Trophoblast cell (in vitro differentiated cells and primary cell): ENCODE measurements around the gene SLC6A2.
A peak's percentile ranks its signal among the peaks of the same experiment; 100 is the strongest.

Experiments used
- DNase-seq, 2 donors: peaks; one replicate each; pipeline ENCODE4 v3.0.0-alpha.2; 2016
- H2AFZ ChIP-seq: 2 replicates; pipeline ENCODE4 v1.6.1; 2013; ENCODE audit warnings: low read length, moderate library complexity, mild to moderate bottlenecking; ENCODE audit not compliant: insufficient read depth, poor library complexity
- H2AK5ac ChIP-seq: 2 replicates; pipeline ENCODE4 v1.6.1; 2013; ENCODE audit warnings: mild to moderate bottlenecking, low read length
- H2BK120ac ChIP-seq: 2 replicates; pipeline ENCODE4 v1.6.1; 2013; ENCODE audit warnings: low read length, mild to moderate bottlenecking, moderate library complexity; ENCODE audit not compliant: insufficient read depth, poor library complexity
- H2BK12ac ChIP-seq: 2 replicates; pipeline ENCODE4 v1.6.1; 2013; ENCODE audit warnings: mild to moderate bottlenecking, low read length, moderate library complexity
- H2BK5ac ChIP-seq: 2 replicates; pipeline ENCODE4 v1.6.1; 2013; ENCODE audit warnings: low read length, low read depth, moderate library complexity, mild to moderate bottlenecking; ENCODE audit not compliant: poor library complexity
- H3K14ac ChIP-seq: 2 replicates; pipeline ENCODE4 v1.6.1; 2013; ENCODE audit warnings: mild to moderate bottlenecking, low read length
- H3K18ac ChIP-seq: 2 replicates; pipeline ENCODE4 v1.6.1; 2013; ENCODE audit warnings: mild to moderate bottlenecking, low read length
- H3K23ac ChIP-seq: 2 replicates; pipeline ENCODE4 v1.6.1; 2013; ENCODE audit warnings: low read length
- H3K27ac ChIP-seq: 2 replicates; pipeline ENCODE4 v1.5.1; 2013; ENCODE audit warnings: low read depth, mild to moderate bottlenecking, inconsistent platforms, low read length, moderate library complexity
- H3K27me3 ChIP-seq: 2 replicates; pipeline ENCODE4 v1.6.1; 2013; ENCODE audit warnings: inconsistent platforms, mild to moderate bottlenecking, low read length, moderate library complexity; ENCODE audit not compliant: insufficient read depth
- H3K36me3 ChIP-seq, 2 experiments: 1 replicate in 1 of 2; 2 replicates in 1 of 2; pipeline ENCODE4 v1.6.1; 2013; ENCODE audit warnings: low read length in 2 of 2, mild to moderate bottlenecking in 2 of 2, moderate library complexity in 1 of 2; ENCODE audit not compliant: insufficient read depth in 2 of 2, control insufficient read depth in 1 of 2
- H3K4ac ChIP-seq: 2 replicates; pipeline ENCODE4 v1.6.1; 2013; ENCODE audit warnings: low read depth, mild to moderate bottlenecking, low read length, moderate library complexity
- H3K4me1 ChIP-seq, 2 experiments: 1 replicate in 1 of 2; 2 replicates in 1 of 2; pipeline ENCODE4 v1.6.1; 2013; ENCODE audit warnings: low read length in 2 of 2, mild to moderate bottlenecking in 2 of 2, moderate library complexity in 1 of 2; ENCODE audit not compliant: insufficient read depth in 2 of 2, control insufficient read depth in 1 of 2
- H3K4me2 ChIP-seq: 2 replicates; pipeline ENCODE4 v1.6.1; 2013; ENCODE audit warnings: inconsistent platforms, mild to moderate bottlenecking, low read length, moderate library complexity
- H3K4me3 ChIP-seq: 2 replicates; pipeline ENCODE4 v1.5.1; 2013; ENCODE audit warnings: mild to moderate bottlenecking, low read depth, low read length, inconsistent platforms
- H3K79me1 ChIP-seq: one replicate; pipeline ENCODE4 v1.6.1; 2013; ENCODE audit warnings: low read length
- H3K79me2 ChIP-seq: 2 replicates; pipeline ENCODE4 v1.6.1; 2013; ENCODE audit warnings: low read length, mild to moderate bottlenecking; ENCODE audit not compliant: control insufficient read depth, insufficient read depth, poor library complexity
- H3K9ac ChIP-seq: 2 replicates; pipeline ENCODE4 v1.6.1; 2013; ENCODE audit warnings: mild to moderate bottlenecking, low read length
- H3K9me3 ChIP-seq: 2 replicates; pipeline ENCODE4 v1.6.1; 2013; ENCODE audit warnings: low read depth, mild to moderate bottlenecking, control low read depth, inconsistent platforms, low read length; ENCODE audit not compliant: insufficient read depth
- H4K12ac ChIP-seq: 2 replicates; pipeline ENCODE4 v1.6.1; 2013; ENCODE audit warnings: low read depth, mild to moderate bottlenecking, low read length, moderate library complexity
- H4K8ac ChIP-seq: 2 replicates; pipeline ENCODE4 v1.6.1; 2013; ENCODE audit warnings: low read depth, mild to moderate bottlenecking, low read length, moderate library complexity
- H4K91ac ChIP-seq: one replicate; pipeline ENCODE4 v1.6.1; 2013; ENCODE audit warnings: low read depth, mild to moderate bottlenecking, low read length, moderate library complexity
- WGBS: extraction: QIAGEN DNeasy Blood & Tissue Kit; methylation state at CpG from one replicate; pipeline ENCODE4 v1.1.7; 2013; ENCODE audit warnings: missing lambda C conversion rate; ENCODE audit not compliant: insufficient read length, insufficient coverage; ENCODE audit errors: extremely low coverage; 5-methylcytosine and 5-hydroxymethylcytosine counted together

SLC6A2 gene

GRCh38 chr16:55701442-55702319, 45.9 kb downstream of the SLC6A2 start:
- H3K4ac ChIP-seq, result no peak overlapping the region
- no peaks in the 10 kb centered on the region for H3K79me1 ChIP-seq
- H3K79me2 ChIP-seq, result no peaks in the 10 kb centered on the region
- no peak overlapping the region for H4K8ac ChIP-seq
- no peaks in the 10 kb centered on the region for H3K9me3 ChIP-seq
- peak; percentile 32 to 61 for DNase-seq
- H2AK5ac ChIP-seq, result peak overlapping the region; percentile 35
- no peak overlapping the region for H3K27ac ChIP-seq
- no peak overlapping the region for H3K4me2 ChIP-seq
- peaks cover 0 to 5% of the 10 kb centered on the region in 2 experiments for H3K4me1 ChIP-seq
- no peak overlapping the region for H3K4me3 ChIP-seq
- H2AFZ ChIP-seq, result no peak overlapping the region
- WGBS, result no CpG with 5 or more reads among the region's 9 CpGs
- H2BK12ac ChIP-seq, result peak overlapping the region; percentile 7
- H3K18ac ChIP-seq, result no peak overlapping the region
- H3K9ac ChIP-seq, result no peak overlapping the region
- H2BK120ac ChIP-seq, result no peak overlapping the region
- H3K27me3 ChIP-seq, result no peaks in the 10 kb centered on the region
- no peak overlapping the region for H3K14ac ChIP-seq
- H2BK5ac ChIP-seq, result peak overlapping the region; percentile 16
- H3K36me3 ChIP-seq, result no peaks in the 10 kb centered on the region
- H4K12ac ChIP-seq, result no peak overlapping the region
- no peak overlapping the region for H4K91ac ChIP-seq
- H3K23ac ChIP-seq, result no peak overlapping the region

- H3K4me1 ChIP-seq, result no peaks in the 10 kb centered on the region
- no peaks in the 10 kb centered on the region for H3K27me3 ChIP-seq
- no peaks in the 10 kb centered on the region for H3K9me3 ChIP-seq
- H3K14ac ChIP-seq, result no peak overlapping the region
- no peak overlapping the region for H4K8ac ChIP-seq
- no peak overlapping the region for H3K4me3 ChIP-seq
- H2BK5ac ChIP-seq, result no peak overlapping the region
- H3K23ac ChIP-seq, result no peak overlapping the region
- H3K18ac ChIP-seq, result no peak overlapping the region
- no peak overlapping the region for H2AK5ac ChIP-seq
- no peak overlapping the region for H4K12ac ChIP-seq
- no peak overlapping the region for H3K27ac ChIP-seq
- peak in 1 of 2 donors; percentile 80 for DNase-seq
- no CpG with 5 or more reads among the region's 10 CpGs for WGBS
- H3K36me3 ChIP-seq, result no peaks in the 10 kb centered on the region
- H3K79me1 ChIP-seq, result no peaks in the 10 kb centered on the region
- H4K91ac ChIP-seq, result no peak overlapping the region
- H3K4ac ChIP-seq, result no peak overlapping the region
- H3K79me2 ChIP-seq, result no peaks in the 10 kb centered on the region
- H2AFZ ChIP-seq, result no peak overlapping the region
- H3K4me2 ChIP-seq, result no peak overlapping the region
- no peak overlapping the region for H2BK120ac ChIP-seq
- H2BK12ac ChIP-seq, result no peak overlapping the region
- no peak overlapping the region for H3K9ac ChIP-seq
Measured at GRCh38 chr16:55703003-55704001, 47.5 kb downstream of the SLC6A2 start.

- Histone ChIP-seq H3K23ac (no peak overlapping the region), H3K27me3 (no peaks in the 10 kb centered on the region)
Measured at GRCh38 chr16:55706739-55707384, 51.1 kb downstream of the SLC6A2 start.

GRCh38 chr16:55709801-55710200, 54.0 kb downstream of the SLC6A2 start:
- no CpG with 5 or more reads among the region's 5 CpGs for WGBS
- Histone ChIP-seq H3K36me3 (no peaks in the 10 kb centered on the region), H2BK120ac (no peak overlapping the region)

More at GRCh38 chr16:55706739-55707384, 51.1 kb downstream of the SLC6A2 start:
- no peak overlapping the region for H4K12ac ChIP-seq
- no peak overlapping the region for H3K4me2 ChIP-seq
- H2BK5ac ChIP-seq, result no peak overlapping the region
- no peak overlapping the region for H3K27ac ChIP-seq
- no peak overlapping the region for H3K4me3 ChIP-seq
- no CpG with 5 or more reads among the region's 1 CpG for WGBS
- H2BK120ac ChIP-seq, result no peak overlapping the region
- H2BK12ac ChIP-seq, result no peak overlapping the region
- H3K79me2 ChIP-seq, result no peaks in the 10 kb centered on the region
- H3K4me1 ChIP-seq, result no peaks in the 10 kb centered on the region
- H3K36me3 ChIP-seq, result no peaks in the 10 kb centered on the region
- H3K9me3 ChIP-seq, result no peaks in the 10 kb centered on the region
- H3K14ac ChIP-seq, result no peak overlapping the region
- H2AFZ ChIP-seq, result no peak overlapping the region
- H3K4ac ChIP-seq, result no peak overlapping the region
- H3K9ac ChIP-seq, result no peak overlapping the region
- H4K91ac ChIP-seq, result no peak overlapping the region
- H3K18ac ChIP-seq, result no peak overlapping the region
- DNase-seq, result peak in 1 of 2 donors; percentile 15
- no peaks in the 10 kb centered on the region for H3K79me1 ChIP-seq
- H4K8ac ChIP-seq, result no peak overlapping the region
- H2AK5ac ChIP-seq, result no peak overlapping the region

More at GRCh38 chr16:55709801-55710200, 54.0 kb downstream of the SLC6A2 start:
- no peak overlapping the region for H2AFZ ChIP-seq
- H2BK5ac ChIP-seq, result no peak overlapping the region
- no peak overlapping the region for H3K4ac ChIP-seq
- no peaks in the 10 kb centered on the region for H3K79me2 ChIP-seq
- H3K4me2 ChIP-seq, result no peak overlapping the region
- no peaks in the 10 kb centered on the region for H3K27me3 ChIP-seq
- DNase-seq, result no peak
- H3K4me1 ChIP-seq, result no peaks in the 10 kb centered on the region
- H4K12ac ChIP-seq, result no peak overlapping the region
- no peak overlapping the region for H4K91ac ChIP-seq
- H2AK5ac ChIP-seq, result no peak overlapping the region
- no peak overlapping the region for H3K4me3 ChIP-seq
- no peaks in the 10 kb centered on the region for H3K79me1 ChIP-seq
- no peaks in the 10 kb centered on the region for H3K9me3 ChIP-seq
- H3K27ac ChIP-seq, result no peak overlapping the region
- H4K8ac ChIP-seq, result no peak overlapping the region
- H3K9ac ChIP-seq, result no peak overlapping the region
- H2BK12ac ChIP-seq, result no peak overlapping the region
- H3K23ac ChIP-seq, result no peak overlapping the region
- H3K18ac ChIP-seq, result no peak overlapping the region
- no peak overlapping the region for H3K14ac ChIP-seq
